Measurements from ENCODE around the gene PDHX. TPM values are rescaled to one million over a fixed set of nuclear protein-coding genes. Genes with fewer than 3 reads are reported as not detected.

The PDHX gene
- total RNA-seq, 1 experiment from 2014 or later: 85.4 TPM

GRCh38 chr11:34928960-34929680, 12.7 kb downstream of the PDHX start:
- no TSS peak for BruUV-seq (replicated peaks)
- intact Hi-C loops (cut with micrococcal nuclease; ENCODE audit: unreplicated experiment): loop anchor here (5.0 kb wide), 2 partner anchors 208 to 558 kb away; partner anchors contain the start of gene CD44
- peaks cover 50% of the 10 kb centered on the region for H3K4me1 ChIP-seq
- no peaks in the 10 kb centered on the region for H3K36me3 ChIP-seq (ENCODE audit: control insufficient read depth, insufficient read depth, low read length)
- no peaks in the 10 kb centered on the region for H3K9me3 Mint-ChIP-seq (ENCODE audit: unreplicated experiment)
- H3K9me3 ChIP-seq: no peaks in the 10 kb centered on the region
- H3K27me3 Mint-ChIP-seq (ENCODE audit: insufficient read depth, unreplicated experiment): no peaks in the 10 kb centered on the region
- H3K36me3 Mint-ChIP-seq (ENCODE audit: insufficient read depth, unreplicated experiment): peaks cover 14% of the 10 kb centered on the region
- no peaks in the 10 kb centered on the region for H3K27me3 ChIP-seq (replicated peaks; ENCODE audit: control insufficient read depth, insufficient read depth, low read length)
- ChIA-PET POLR2A (interaction anchor here (0.6 kb wide), 1 partner anchor 80 kb away, joined by 5 read pairs; no protein-coding TSS in a partner anchor), CTCF (interaction anchor here (0.7 to 1.8 kb wide), 4 partner anchors 211 to 463 kb away, joined by 3 to 9 read pairs (median 4); no protein-coding TSS in a partner anchor)
- peak overlapping the region; percentile 72 for H3K4me3 Mint-ChIP-seq (ENCODE audit: unreplicated experiment)
- TF ChIP-seq CTCF (IDR thresholded peaks at IDR 0.05; ENCODE audit: insufficient read depth in 1 of 2, low read depth in 1 of 2, low read length in 1 of 2, severe bottlenecking in 1 of 2, unreplicated experiment in 1 of 2): no peak
- peaks cover 41% of the 10 kb centered on the region for H3K4me1 Mint-ChIP-seq (ENCODE audit: low read depth, unreplicated experiment)
- no peak overlapping the region for H3K4me3 ChIP-seq (ENCODE audit: low read depth, low read length)
- peak overlapping the region; percentile 93 for H3K27ac Mint-ChIP-seq (ENCODE audit: unreplicated experiment)
- no peak for DNase-seq

DNA sequence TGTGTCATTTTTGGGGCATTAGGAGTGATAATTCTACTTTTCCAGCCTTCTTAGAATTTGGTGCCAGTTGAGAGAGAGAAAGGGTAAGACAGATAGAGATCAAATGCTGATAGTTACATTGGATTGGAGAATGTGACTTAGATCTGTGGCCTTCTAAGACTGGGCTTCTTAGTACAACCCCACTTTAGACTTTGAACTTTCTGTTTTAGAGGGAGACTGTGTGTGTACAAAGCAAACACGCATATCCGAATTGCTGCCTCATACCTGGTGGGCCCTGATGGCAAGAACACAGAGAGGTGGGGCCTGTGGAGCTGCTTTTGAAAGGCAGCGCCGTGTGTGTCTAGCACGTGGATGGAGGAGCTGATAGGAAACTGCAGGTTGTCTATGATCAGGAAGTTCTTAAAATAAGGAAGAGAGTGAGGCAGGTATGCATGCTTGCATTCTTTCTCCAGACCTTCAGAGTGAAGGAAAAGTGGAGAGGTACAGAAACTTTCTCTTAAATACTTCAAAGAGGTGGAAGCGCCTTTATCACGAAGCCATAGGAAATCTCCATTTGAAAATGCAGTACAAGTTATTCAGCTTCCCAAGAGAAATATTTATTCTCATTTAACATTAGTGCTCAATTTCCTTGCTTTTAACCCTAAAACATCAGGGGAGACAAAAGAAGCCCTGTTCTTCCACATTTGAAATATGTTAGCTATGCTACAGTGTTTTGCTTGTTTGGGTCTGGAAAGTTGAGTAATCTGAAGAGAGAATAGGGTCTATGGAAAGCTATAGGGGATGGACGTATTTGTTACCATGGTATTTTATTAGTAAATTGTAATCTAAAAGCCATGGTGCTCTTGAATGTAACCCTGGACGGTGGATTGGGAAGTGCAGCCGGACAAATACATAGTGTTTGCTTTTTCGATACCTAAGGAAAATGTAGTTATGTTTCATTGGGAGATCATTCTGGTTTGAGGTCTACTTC, 13.7 kb downstream of the PDHX start:
- TF ChIP-seq CTCF (IDR thresholded peaks at IDR 0.05; ENCODE audit: insufficient read depth in 1 of 2, low read depth in 1 of 2, low read length in 1 of 2, severe bottlenecking in 1 of 2, unreplicated experiment in 1 of 2): no peak
- H3K4me3 Mint-ChIP-seq (ENCODE audit: unreplicated experiment): peak overlapping the region; percentile 72
- Histone ChIP-seq H3K9me3 (no peaks in the 10 kb centered on the region), H3K36me3 (ENCODE audit: control insufficient read depth, insufficient read depth, low read length) (no peaks in the 10 kb centered on the region), H3K27me3 (replicated peaks; ENCODE audit: control insufficient read depth, insufficient read depth, low read length) (no peaks in the 10 kb centered on the region), H3K4me3 (ENCODE audit: low read depth, low read length) (peak overlapping the region; percentile 22), H3K4me1 (peaks cover 50% of the 10 kb centered on the region)
- DNase-seq: peak; percentile 93 to 96
- ChIA-PET CTCF (interaction anchor here (1.0 to 1.8 kb wide), 3 partner anchors 243 to 462 kb away, joined by 3 to 9 read pairs (median 6); no protein-coding TSS in a partner anchor), POLR2A (interaction anchor here (0.7 kb wide), 1 partner anchor 15 kb away, joined by 4 read pairs; no protein-coding TSS in a partner anchor)
- peaks cover 18% of the 10 kb centered on the region for H3K36me3 Mint-ChIP-seq (ENCODE audit: insufficient read depth, unreplicated experiment)
- peaks cover 41% of the 10 kb centered on the region for H3K4me1 Mint-ChIP-seq (ENCODE audit: low read depth, unreplicated experiment)
- H3K9me3 Mint-ChIP-seq (ENCODE audit: unreplicated experiment): no peaks in the 10 kb centered on the region
- TSS peak; percentile 32 for BruUV-seq (replicated peaks)
- intact Hi-C loops (cut with micrococcal nuclease; ENCODE audit: unreplicated experiment): loop anchor here (1.0 to 5.0 kb wide), 7 partner anchors 14 to 557 kb away; partner anchors contain the start of genes APIP, CD44 and PDHX
- peak overlapping the region; percentile 93 for H3K27ac Mint-ChIP-seq (ENCODE audit: unreplicated experiment)
- H3K27me3 Mint-ChIP-seq (ENCODE audit: insufficient read depth, unreplicated experiment): no peaks in the 10 kb centered on the region

All from Caco-2 (cell line).